ENCODE results near the gene ZNF160. TPM values are rescaled to one million over a fixed set of nuclear protein-coding genes. Genes with fewer than 3 reads are reported as not detected.

ZNF160 gene
- total and polyA plus RNA-seq, 2 of the 4 experiments (the other 2 are of a cell fraction): 22.6 to 26.9 TPM

DNA sequence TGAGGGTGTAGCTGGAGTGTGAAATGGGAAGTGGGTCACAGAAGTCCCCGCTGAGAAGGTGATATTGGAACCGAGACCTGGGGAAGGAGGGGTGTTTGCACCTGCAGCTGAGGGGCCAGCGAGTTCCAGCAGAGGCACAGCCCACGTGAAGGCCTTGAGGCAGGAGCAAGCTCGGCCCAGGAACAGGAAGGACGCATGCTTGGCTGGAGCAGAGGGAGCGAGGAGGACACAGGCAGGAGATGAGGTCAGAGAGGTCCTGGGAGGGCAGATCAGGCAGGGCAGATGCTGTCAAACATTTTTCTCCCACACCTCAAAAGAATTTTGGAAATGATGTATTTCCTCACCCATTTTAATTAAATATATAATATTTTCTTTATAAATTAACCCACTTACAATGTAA is 20.2 kb upstream of the ZNF160 start:
- DNase-seq (no peak), ATAC-seq (ENCODE audit: low read depth) (no peak)
- no peak overlapping the region for H2AFZ ChIP-seq (replicated peaks; ENCODE audit: low read length, poor library complexity)
- ChIA-PET POLR2A (ENCODE audit: unreplicated experiment) (no interaction called here), CTCF (no interaction called here)
- H3K4me2 ChIP-seq (ENCODE audit: low read depth, low read length): no peak overlapping the region
- H2BK20ac ChIP-seq (ENCODE audit: low read depth, low read length): no peak overlapping the region
- H3K4ac ChIP-seq (ENCODE audit: low read depth, low read length): no peak overlapping the region
- no peak overlapping the region for H2AK5ac ChIP-seq (ENCODE audit: low read depth, low read length)
- H3K23ac ChIP-seq (ENCODE audit: low read depth, low read length): no peak overlapping the region
- no peak overlapping the region for H4K91ac ChIP-seq (ENCODE audit: insufficient read depth, low read depth, low read length)
- no peak overlapping the region for H2BK120ac ChIP-seq (ENCODE audit: low read depth, low read length)
- no peaks in the 10 kb centered on the region for H3K9me1 ChIP-seq (ENCODE audit: insufficient read depth, low read length)
- 20% methylated on average over 1 of the region's 7 CpGs; no CpG with 5 or more reads in 1 of the 2 experiments for WGBS, 2 experiments (ENCODE audit: extremely low coverage in 2 of 2, insufficient read length in 1 of 2)
- in situ Hi-C loops (cut with MboI; ENCODE audit: low sequenced_read_pairs) (no loop called here), intact Hi-C loops (cut with micrococcal nuclease) (no loop called here), dilution Hi-C loops (cut with HindIII; ENCODE audit: low sequenced_read_pairs, unreplicated experiment) (no loop called here)
- no peak overlapping the region for H3K4me3 ChIP-seq (ENCODE audit: insufficient read depth, low read depth, low read length)
- H4K8ac ChIP-seq (ENCODE audit: low read depth in 2 of 2, low read length in 2 of 2): no peak overlapping the region
- no peak overlapping the region for H3K56ac ChIP-seq (ENCODE audit: extremely low read depth, insufficient read depth, low read length)
- H3K36me3 ChIP-seq (ENCODE audit: control insufficient read depth, insufficient read depth, low read length): peaks cover 12% of the 10 kb centered on the region
- no peak overlapping the region for H4K5ac ChIP-seq (ENCODE audit: low read depth, low read length)
- H2BK5ac ChIP-seq (ENCODE audit: low read depth, low read length, poor library complexity, severe bottlenecking): no peak overlapping the region
- no peak overlapping the region for H3K9ac ChIP-seq (ENCODE audit: low read depth, low read length)
- no TSS peak for BruUV-seq (replicated peaks)
- H3K79me1 ChIP-seq (ENCODE audit: low read depth in 1 of 2, low read length in 2 of 2): no peaks in the 10 kb centered on the region; a peak in 1 of 4 replicates
- H3K18ac ChIP-seq (ENCODE audit: low read depth, low read length): no peak overlapping the region
- H3K14ac ChIP-seq (replicated peaks; ENCODE audit: low read depth, low read length): no peak overlapping the region
- no peaks in the 10 kb centered on the region for H3K27me3 ChIP-seq (ENCODE audit: control insufficient read depth, insufficient read depth, low read length)
- H4K20me1 ChIP-seq (ENCODE audit: insufficient read depth, low read length): no peaks in the 10 kb centered on the region
- no peak overlapping the region for H3K27ac ChIP-seq (ENCODE audit: insufficient read depth, low read length)
- no peaks in the 10 kb centered on the region for H3K9me3 ChIP-seq (ENCODE audit: control insufficient read depth, insufficient read depth, low read length)
- H3K4me1 ChIP-seq (ENCODE audit: control insufficient read depth, insufficient read depth, low read length): no peaks in the 10 kb centered on the region
- TF ChIP-seq USF2 (IDR thresholded peaks at IDR 0.05; ENCODE audit: low read depth, low read length) (no peak), CEBPB (IDR thresholded peaks at IDR 0.05; ENCODE audit: low read depth, low read length) (no peak), RCOR1 (IDR thresholded peaks at IDR 0.05; ENCODE audit: insufficient replicate concordance, low read length) (no peak), BHLHE40 (IDR thresholded peaks at IDR 0.05; ENCODE audit: low read depth, low read length) (no peak), NFE2L2 (IDR thresholded peaks at IDR 0.05; ENCODE audit: low read depth, low read length) (no peak), MAFK (IDR thresholded peaks at IDR 0.05; ENCODE audit: low read depth, low read length) (no peak), RAD21 (IDR thresholded peaks at IDR 0.05; ENCODE audit: low read length) (no peak), FOS (IDR thresholded peaks at IDR 0.05; ENCODE audit: low read depth, low read length) (no peak), POLR2A (IDR thresholded peaks at IDR 0.05; ENCODE audit: low read depth, low read length) (no peak), CHD1 (IDR thresholded peaks at IDR 0.05; ENCODE audit: low read depth, low read length) (no peak), MAZ (IDR thresholded peaks at IDR 0.05; ENCODE audit: borderline replicate concordance, low read depth, low read length) (no peak), MXI1 (IDR thresholded peaks at IDR 0.05; ENCODE audit: borderline replicate concordance, low read depth, low read length) (no peak), RFX5 (IDR thresholded peaks at IDR 0.05; ENCODE audit: low read depth, low read length) (no peak), SMC3 (IDR thresholded peaks at IDR 0.05; ENCODE audit: low read depth, low read length) (no peak)
- TF ChIP-seq, protein P1, sequence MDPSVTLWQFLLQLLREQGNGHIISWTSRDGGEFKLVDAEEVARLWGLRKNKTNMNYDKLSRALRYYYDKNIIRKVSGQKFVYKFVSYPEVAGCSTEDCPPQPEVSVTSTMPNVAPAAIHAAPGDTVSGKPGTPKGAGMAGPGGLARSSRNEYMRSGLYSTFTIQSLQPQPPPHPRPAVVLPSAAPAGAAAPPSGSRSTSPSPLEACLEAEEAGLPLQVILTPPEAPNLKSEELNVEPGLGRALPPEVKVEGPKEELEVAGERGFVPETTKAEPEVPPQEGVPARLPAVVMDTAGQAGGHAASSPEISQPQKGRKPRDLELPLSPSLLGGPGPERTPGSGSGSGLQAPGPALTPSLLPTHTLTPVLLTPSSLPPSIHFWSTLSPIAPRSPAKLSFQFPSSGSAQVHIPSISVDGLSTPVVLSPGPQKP (IDR thresholded peaks at IDR 0.05; ENCODE audit: borderline replicate concordance, low read depth, low read length): no peak
- TF ChIP-seq, protein P2, sequence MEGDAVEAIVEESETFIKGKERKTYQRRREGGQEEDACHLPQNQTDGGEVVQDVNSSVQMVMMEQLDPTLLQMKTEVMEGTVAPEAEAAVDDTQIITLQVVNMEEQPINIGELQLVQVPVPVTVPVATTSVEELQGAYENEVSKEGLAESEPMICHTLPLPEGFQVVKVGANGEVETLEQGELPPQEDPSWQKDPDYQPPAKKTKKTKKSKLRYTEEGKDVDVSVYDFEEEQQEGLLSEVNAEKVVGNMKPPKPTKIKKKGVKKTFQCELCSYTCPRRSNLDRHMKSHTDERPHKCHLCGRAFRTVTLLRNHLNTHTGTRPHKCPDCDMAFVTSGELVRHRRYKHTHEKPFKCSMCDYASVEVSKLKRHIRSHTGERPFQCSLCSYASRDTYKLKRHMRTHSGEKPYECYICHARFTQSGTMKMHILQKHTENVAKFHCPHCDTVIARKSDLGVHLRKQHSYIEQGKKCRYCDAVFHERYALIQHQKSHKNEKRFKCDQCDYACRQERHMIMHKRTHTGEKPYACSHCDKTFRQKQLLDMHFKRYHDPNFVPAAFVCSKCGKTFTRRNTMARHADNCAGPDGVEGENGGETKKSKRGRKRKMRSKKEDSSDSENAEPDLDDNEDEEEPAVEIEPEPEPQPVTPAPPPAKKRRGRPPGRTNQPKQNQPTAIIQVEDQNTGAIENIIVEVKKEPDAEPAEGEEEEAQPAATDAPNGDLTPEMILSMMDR (conservative IDR thresholded peaks at IDR 0.05; ENCODE audit: low read depth, low read length): no peak
- no peak overlapping the region for H2AK9ac ChIP-seq (replicated peaks; ENCODE audit: low read depth, low read length, poor library complexity)
- no peak overlapping the region for H2BK15ac ChIP-seq (ENCODE audit: low read depth, low read length)
